Germinal center (tissue), 1 donor: ENCODE measurements around the gene DGKQ.

Experiments used
- DNase-seq: peaks from one replicate; pipeline ENCODE4 v3.0.0; 2012; ENCODE audit warnings: mixed read lengths, low spot score

The DGKQ gene

DNA sequence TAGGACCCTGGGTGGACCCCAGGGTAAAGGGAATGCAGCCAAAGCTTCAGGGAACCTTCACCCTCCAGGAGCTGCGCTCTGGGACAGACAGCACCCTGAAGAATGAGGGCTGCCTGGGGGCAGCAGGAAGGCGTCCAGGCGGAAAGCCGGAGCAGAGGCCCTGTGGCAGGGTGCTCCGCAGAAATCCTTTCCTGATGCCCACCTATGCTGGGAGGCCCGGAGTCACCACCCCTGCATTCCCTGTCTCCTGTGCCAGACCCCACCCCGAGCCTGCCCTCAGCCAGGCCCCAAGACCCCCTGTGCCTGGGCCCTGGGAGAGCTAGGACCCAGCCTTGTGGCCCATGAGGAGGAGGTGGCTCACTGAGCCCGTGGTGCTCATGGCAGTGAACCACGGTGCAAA lies 1.3 kb upstream of the DGKQ start:
- no peak for DNase-seq

DNA sequence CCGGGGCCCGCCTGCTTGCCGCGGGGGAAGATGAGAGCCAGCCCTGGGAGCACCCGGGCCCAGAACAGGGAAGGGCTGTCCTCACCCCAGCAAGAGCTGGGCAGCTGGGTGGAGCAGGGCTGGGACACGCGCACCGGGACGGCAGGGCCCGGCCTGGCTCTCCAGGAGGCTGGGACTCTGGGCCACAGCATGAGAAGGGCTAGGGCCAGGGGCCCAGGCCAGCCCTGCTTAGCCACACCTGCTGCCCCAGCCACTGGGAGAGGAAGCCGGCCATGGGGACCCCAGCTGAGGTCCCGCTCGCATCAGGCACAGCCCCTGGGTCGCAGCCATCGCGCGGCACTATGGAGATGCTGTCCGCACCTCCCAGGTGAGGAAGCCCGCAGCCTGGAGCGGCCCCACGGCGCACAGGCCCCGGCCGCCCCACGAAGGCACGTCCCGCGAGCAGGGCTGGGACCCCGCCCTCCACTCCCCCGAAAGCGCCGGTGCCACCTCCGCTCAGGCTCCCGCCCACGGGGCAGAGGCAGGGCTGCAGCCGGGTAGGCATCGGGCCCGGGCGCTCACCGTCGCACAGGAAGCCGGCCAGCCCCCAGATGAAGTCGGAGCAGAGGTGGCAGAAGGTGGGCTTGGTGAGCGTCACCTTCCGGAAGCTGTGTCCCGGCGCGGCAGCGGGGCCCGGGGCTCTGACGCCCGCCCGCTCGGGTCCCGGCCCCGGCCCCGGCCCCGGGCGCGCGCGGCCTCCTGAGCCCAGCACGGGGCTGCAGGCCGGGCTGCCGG lies 531 bp downstream of the DGKQ start:
- peak; percentile 63 for DNase-seq

DNA sequence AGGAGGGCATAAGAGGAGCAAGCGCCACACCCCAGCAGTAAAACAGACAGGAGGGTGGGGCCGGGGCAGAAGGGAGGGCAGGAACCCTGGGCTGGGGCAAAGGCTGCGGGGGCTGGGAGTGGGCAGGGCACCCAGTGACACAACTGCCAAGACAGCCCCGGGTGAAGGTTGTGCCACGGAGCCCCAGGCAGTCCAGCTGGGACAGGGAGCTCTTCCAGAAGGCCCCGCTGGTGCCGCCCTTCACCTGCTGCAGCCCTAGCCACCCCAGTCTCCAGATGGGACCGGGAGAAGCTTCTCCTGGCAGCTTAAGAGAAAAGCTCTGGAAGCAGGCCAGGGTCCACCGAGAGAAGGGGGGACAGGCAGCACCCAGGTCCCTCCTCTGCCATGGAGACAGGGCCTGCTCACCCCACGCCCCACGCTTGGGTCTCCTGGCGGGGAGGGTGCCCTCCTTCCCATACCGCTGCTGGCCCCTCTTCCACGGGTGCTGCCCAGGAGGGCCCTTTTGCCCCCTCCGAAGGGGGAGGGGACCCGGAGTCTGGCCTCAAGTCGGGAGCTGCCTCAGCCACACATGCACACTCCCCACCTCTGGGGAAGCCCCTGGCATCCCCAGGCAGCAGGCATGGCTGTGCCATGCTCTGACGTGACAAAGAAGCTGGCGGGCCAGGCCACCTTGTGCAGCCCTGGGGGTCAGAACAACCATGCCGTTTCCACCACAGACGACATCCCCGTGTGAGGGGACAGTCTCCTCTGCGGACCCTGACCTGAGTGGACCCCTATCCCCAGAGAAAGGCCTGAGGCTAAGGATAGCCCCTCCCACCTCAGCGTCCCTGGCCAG lies 1.5 kb downstream of the DGKQ start:
- no peak for DNase-seq

DNA sequence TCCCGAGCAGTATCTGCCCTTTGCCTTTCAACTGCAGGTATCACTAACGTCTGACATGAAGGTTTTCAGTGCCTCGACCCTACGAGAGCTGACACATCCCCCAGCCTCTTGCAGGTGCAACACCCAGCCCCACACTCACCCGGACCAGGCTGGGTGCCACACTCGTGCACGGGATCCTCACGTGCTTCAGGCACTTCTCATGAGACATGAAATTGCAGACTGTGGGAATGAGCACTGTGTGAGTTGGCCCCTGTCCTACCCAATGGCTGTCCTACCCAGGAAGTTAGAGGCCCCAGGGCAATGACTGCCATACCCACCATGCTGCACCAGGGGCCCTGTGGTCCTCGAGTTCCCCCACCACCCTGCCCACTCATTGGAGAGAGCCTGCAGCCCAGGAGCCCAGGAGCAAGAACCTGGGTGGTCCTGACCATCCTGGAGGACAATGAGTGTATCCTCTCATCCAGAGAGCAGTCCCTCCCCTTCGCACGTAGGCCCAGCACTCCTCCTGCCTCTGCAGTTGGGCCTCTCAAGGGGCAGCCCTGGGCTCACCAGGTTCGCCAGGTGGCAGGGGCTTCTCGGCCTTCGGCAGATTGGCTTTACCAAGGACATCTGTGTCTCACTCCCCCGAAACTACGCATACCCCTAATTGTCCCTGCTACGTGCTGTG lies 2.4 kb downstream of the DGKQ start:
- DNase-seq: no peak

DNA sequence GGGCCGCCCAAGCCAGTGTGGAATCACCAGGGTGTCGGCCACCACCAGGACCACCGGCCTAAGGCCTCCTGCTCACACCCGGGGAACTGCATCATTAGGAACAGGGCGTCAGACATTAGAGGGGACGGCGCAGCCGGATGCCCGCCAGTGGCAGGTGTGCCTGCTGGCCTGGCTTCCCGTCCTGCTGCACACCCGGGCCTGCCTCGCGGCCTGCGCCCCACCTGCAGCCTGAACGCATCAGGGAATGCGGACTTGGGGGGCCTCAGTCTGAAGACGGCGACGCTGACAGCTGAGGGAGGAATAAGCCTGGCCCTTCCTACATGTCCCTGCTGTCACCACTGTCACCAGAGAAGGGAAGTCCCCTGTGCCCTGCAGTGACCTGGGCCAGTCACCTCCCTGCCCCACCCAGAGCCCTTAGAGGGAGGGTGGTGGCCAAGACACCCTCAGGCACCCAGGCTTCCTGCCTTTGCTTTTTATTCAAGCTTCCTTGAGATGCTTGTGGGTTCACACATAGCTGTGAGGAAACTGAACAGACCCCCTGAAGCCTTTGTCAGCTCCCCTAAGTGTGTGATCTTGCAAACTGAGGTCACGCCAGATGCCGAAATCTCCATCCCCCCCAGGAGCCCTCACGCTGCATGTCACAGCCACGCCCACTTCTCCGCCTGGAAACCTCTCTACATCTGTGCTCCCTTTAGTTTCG lies 3.2 kb downstream of the DGKQ start:
- no peak for DNase-seq

DNA sequence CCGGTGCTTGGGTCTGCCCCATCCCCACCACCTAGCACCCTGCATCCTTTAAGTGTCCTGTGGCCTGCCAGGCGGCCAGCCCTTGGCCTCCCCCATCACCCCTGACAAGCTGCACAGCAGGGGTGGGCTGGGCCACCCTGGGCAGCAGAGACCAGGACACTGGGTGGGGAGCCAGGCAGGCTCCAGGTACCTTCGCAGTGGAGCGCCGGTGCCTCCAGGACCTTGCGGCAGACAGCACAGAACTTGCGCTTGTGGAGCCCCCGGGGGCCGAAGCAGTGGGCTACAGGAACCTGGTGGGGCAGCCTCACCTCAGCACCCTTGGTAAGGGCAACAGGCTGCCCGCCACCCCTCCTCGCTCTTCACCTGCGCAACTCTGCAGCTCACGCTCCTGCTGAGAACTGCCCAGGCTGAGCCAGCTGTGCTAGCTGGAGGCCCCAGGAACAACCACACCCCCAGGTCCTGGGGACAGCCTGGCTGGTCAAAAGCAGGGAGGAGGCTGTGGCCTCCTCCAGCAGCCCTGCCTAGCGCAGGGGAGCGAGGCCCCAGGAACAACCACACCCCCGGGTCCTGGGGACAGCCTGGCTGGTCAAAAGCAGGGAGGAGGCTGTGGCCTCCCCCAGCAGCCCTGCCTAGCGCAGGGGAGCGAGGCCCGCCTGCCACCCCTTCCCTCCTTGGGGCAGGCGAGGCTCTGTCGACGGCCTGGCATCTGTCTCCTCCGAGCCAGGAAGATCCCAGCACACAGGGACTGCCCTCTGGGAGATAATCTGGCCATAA lies 4.6 kb downstream of the DGKQ start:
- no peak for DNase-seq

DNA sequence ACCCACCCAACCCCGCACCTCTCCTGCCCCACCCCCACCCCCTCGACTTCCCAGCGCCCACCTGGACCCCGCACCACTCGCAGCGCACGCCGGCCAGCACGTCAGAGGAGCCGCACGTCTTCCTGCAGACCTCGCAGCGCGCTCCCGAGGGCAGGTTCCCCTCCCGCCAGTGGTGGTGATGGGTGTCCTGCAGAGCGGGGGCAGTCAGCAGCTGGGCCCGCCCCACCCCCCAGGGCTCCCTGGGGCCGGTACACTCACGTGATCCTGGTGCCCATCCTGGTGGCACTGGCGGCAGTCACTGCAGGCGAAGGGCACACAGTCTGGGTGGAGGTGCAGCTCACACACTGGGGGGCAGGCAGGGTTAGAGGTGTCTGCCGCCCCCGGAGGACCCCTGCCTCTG lies 5.1 kb downstream of the DGKQ start:
- no peak for DNase-seq

DNA sequence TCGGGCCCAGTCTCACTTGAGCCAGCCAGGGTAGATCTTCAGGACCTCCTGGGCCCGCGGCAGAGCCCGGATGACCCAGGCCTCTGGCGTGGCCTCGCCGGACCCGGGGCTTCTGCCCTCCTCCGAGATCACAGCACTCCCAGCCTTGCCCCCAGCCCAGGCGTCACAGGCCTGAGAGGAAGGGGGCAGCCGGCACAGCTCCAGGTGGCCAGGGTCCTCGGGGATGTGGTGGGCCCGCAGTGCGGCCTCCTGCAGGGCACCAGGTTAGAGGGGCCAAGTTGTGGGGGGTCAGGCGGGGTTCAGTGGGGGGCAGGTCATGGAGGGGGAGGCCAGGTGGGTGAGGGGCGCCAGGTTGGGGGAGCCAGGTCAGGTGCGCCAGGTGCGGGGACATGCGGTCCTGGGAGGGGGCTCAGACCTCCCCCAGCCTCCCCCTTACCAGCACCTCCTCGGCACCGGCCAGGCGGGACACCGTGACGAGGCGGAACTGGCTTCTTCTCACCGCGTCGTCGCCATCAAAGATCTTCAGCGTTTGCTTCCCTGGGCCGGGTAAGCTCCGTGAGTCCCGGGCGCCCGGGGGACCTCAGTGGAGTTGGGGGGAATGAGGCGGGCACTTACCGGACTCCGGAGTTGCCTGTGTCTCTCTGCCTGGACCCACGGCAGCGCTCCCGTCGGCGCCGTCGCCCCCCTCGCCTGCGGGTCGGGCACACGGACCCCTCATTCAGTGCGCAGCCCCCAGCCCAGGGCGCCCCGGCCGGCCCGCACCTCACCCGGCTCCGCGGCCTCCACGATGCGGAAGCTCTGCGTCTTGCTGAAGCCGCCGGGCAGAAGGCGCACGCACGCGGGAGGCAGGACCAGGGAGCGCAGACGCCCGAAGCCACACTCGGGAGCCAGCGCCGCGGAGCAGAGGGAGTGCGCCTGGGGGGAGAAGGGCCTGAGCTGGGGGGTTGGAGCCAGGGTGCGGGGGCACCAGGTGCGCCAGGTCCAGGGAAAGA lies 6.0 kb downstream of the DGKQ start:
- no peak for DNase-seq

DNA sequence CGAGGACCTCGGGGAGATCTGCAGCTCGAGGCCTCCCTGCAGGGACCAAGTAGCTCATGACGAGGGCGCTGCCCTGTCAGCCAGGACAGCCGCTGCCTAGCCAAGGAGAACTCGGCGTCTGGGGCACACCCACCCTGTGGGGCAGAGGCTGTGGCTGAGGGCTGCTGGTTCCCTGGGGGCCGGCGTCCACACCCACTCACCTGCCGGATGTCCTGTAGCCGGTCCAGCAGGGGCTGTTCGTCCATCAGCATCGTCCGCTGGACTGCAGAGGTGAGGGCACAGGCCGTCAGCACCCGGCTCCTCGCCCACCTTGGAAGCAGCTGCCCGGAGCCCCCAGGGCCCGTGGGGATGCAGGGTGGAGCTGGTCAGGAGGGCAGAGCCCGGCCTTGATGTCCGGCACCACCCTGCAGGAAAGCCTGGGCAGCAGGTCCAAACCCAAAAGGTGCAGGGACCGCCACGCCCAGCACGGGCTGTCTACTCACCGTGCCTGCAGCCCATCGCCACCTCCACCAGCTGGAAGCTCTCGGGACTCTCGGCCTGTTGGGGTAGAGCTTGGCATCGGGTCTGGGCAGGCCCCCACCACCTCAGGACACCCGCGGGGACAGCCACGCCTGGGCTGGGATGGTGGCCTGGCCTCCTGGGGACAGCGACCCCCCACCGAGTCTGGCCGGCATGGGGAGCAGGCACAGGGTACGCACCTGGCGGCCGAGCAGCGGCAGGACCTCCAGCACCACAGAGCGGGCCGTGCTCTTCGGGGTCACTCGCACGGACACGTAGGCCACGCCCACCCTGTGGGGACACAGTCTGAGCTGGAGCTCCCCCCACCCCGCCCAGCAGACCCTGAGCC lies 6.9 kb downstream of the DGKQ start:
- no peak for DNase-seq

DNA sequence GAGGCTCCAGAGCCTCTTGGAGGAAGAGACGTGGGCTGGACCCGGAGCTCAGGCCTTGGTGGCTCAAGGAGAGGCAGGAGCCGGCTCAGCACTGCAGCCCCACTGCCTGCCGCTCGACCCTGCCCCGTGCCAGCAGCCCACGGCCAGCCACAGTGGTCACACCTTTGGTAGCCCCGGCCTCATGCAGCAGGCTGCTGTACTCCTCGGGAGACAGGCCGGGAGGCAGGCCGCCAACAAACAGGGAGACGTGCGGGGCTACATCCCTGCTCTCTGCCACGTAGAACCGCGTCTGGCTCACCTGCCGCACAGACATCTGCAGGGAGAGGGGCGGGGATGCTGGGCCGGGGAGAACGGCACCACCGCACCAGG lies 7.6 kb downstream of the DGKQ start:
- no peak for DNase-seq

DNA sequence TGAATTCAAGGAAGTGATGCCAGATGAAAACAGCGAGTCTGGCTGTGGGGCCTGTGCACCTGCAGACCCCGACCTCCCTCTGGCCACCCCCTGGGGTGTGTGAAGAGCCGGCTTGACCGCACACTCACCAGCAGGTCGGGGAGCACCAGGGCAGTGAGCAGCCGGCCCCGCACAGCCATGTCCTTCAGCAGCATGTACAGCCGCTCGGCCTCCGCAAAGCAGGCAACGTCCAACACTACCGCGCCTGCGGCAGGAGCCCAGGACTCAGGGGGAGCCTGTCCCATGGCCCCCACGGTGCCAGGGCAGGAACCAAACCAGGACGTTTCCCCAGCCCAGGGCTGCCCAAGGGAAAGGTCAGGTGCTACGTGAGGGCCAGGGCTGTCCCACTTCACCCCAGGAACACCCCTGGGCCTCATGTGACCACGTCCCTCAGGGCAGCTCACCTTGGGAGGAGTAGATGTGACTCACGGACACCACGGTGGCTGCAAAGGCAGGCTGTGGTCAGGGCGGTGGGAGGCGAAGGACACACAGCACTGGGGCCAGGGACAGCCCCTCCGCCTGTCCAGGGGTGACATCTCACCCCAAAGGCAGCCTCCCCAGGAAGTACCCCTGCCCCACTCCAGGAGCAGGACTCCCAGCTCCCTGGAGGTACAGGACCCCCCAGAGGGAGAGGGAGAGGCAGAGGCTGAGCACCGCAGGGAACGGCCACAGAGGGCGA lies 8.2 kb downstream of the DGKQ start:
- no peak for DNase-seq

DNA sequence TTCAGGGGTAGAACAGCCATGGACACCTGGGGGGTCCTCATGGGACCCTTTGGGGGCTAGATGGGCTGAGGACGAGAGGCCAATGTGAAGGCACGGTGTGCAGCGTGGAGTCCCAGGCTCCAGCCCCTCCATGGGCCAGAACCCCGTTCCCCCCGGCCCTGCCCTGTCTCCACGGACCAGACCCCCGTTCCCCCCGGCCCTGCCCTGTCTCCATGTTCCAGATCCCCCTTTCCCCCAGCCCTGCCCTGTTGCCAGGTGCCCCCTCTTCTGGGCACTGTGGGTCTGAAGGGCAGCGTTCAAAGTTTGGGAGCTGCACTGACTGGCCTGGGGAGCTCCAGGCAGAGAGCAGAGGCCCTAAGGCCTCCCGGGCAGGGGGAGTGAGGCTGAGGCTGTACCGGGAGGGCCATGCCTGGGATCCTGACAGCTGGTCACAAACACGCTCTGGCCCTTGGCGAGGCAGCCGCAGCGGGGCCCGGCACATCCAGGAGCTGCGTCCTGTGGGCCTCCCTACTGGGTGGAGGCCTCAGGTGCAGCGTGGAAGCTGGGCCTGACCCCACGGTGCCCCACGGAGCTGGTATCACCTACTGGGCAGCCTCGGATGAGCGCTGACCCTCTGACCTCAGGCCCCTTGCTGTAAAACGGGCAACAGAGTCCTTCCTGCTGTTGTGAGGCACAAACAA lies 8.9 kb downstream of the DGKQ start:
- no peak for DNase-seq

DNA sequence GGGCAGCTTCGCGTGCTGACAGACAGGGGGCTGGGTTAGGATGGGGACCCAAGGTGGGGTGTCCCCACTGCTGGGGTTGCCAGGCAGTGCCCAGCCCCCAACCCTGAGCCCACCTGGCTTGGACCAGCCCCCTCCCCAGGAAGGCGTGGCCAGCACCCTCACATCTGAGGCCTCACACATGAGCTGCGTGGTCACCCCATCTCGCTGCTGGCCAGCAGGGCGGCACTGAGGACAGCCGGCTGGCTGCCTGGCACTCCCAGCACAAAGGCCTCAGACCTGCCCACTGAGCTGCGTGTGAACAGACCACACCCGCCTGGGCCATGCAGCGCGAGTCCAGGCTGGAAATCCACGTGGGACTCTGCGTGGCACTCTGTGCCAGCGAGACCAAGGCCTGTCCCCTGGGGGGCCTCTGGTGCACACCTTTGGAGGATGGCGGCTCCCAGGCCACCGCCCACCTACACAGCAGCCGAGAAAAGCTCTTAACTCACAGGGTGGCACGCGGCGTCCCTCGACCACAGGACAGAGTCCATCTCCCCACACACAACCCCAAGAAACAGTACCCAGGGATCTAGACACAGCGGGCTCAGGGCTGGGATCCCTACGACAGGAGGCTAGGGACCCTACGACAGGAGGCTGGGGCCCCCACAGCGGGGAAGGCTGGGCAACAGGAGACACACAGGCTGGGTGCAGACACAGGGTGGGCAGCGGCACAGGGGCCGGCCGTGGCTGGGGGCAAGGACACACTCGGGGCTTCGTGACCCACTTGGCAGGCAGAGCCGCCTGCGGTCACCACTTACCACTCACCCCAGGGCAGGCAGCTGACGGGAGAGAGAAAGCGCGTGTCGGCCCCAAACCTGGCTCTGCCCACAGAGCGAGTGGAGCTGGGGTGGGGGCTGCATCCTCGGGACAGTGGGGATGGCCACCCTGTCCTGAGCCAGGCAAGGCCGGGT lies 9.8 kb downstream of the DGKQ start:
- DNase-seq: no peak

DNA sequence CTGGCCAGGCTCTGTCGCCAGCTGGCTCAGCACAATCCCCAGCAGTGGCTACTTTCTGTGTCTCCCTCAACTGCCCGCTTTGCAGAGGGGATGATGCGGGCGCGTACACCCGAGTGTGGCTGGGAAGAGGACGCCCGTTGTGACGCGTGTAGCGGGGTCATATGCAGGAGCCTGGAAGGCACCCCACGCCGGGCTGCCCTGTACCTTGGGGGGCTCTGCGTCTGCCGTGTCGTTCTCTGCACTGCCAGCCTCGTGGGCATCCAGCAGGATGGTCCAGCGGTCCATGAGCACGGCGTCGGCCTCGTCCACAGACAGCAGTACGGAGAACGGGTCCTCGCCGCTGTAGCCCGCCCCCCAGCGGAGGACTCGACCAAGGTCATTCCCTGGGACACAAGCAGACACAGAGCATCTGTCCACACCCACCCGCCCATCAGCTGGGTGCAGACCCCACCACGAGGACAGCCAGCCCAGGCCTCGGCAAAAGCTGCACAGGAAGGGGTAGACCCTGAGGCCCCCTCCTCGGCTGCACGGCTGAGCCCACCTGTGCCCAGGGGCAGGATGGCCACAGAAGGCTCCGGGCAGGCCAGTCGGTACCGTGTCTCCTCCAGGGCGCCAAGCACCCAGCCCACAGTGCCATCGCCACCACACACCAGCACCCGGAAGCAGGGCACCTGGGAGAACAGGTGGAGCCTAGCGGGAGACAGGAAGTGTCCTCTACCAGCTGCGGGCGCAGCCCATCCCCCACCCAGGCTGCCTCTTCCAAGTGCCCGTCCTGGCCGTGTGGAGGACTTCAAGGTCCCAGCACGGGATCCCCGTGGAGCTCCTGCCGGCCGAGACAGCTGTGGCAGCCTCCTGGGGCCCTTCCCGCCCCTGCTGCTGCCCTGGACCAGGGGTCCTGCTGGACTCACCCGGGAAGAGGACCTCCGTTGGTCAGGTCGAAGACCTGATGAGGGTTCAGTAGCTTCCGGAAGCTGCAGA lies 10.8 kb downstream of the DGKQ start:
- DNase-seq: no peak

DNA sequence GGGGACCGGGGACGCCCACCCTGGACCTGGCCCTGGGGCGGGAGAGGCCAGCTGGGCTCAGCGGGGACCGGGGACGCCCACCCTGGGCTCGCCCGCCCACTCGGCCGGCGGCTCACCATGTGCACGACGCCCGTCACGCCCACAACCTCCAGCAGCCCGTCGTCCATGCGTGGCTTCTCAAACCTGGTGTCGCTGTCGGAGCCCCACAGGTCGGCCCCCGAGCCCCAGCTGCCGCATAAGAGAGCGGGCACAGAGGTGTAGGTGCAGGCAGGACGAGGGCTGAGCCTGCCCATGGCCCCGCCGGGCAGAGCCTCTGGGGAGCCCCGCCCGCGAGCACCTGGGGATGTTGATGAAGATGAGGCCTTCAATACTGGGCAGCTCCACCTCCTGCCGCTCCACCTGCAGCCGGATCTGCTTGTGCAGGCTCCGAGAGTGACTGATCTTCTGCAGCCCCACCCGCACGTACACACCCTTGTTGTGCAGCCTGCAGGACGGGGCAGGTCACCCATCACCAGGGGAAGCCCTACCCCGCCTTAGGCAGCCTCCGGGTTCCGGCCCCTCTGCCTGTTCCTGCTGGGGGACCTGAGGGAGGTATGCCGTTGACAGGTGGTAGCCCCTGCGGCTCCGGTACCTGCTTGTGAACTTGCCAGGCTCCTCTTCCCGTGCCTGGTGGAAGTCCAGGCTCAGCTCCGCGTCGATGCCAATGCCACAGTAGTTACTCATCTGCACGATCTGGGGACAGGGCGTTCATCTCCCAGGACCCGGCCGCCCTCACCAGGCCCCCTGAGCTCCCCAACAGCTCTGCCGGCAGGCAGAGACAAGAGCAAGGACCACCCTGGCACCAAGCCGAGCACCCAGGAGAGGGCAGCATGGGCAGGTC lies 11.8 kb downstream of the DGKQ start:
- no peak for DNase-seq
